Esophagus squamous epithelium (tissue), 5 donors: ENCODE data around the gene PRRT2. TPM values are rescaled to one million over a fixed set of nuclear protein-coding genes. Genes with fewer than 3 reads are reported as not detected.
A peak's percentile ranks its signal among the peaks of the same experiment; 100 is the strongest.

Experiments used
- DNase-seq: peaks from one replicate; lab custom pipeline; 2025; lab: John Stamatoyannopoulos, UW
- H3K27ac ChIP-seq, 4 donors: fragments of 200-600 bp; sonication (generic); one replicate each; pipeline ENCODE4 v1.5.1; 2016 to 2019; ENCODE audit warnings: mild to moderate bottlenecking in 1 of 4
- H3K27me3 ChIP-seq, 4 donors: fragments of 200-600 bp; sonication (generic); 1 replicate in 3 of 4; 2 replicates in 1 of 4; pipeline versions ENCODE4 v1.5.1 to v1.6.0; 2017 to 2021; ENCODE audit warnings: antibody characterized with exemption in 1 of 4
- H3K36me3 ChIP-seq, 3 donors: fragments of 200-600 bp; sonication (generic); one replicate each; pipeline ENCODE4 v1.5.1; 2016 to 2019
- H3K4me1 ChIP-seq, 3 donors: fragments of 200-600 bp; sonication (generic); one replicate each; pipeline ENCODE4 v1.5.1; 2017 to 2019
- H3K4me3 ChIP-seq, 4 donors: fragments of 200-600 bp; sonication (generic); 1 replicate in 3 of 4; 2 replicates in 1 of 4; pipeline ENCODE4 v1.5.1; 2016 to 2019; ENCODE audit warnings: mild to moderate bottlenecking in 2 of 4, moderate library complexity in 1 of 4
- H3K9me3 ChIP-seq, 3 donors: fragments of 200-600 bp; sonication (generic); one replicate each; pipeline ENCODE4 v1.5.1; 2016 to 2019
- CTCF ChIP-seq, 6 experiments: fragments of 450-650 bp in 4 of 6; fragments of 200-600 bp in 2 of 6; sonication (generic) in 2 of 6; IDR thresholded peaks; one replicate each; pipeline ENCODE4 v1.5.1; 2016 to 2019; ENCODE audit warnings: antibody characterized with exemption in 6 of 6, mild to moderate bottlenecking in 4 of 6, moderate library complexity in 4 of 6
- POLR2A ChIP-seq, 4 donors: fragments of 450-650 bp; IDR thresholded peaks; one replicate each; pipeline ENCODE4 v1.6.1; 2017; ENCODE audit warnings: antibody characterized with exemption in 4 of 4, mild to moderate bottlenecking in 4 of 4, moderate library complexity in 3 of 4
- WGBS, 2 donors: methylation state at CpG; one replicate each; pipeline ENCODE4 v1.1.5; 2018; 5-methylcytosine and 5-hydroxymethylcytosine counted together
- intact Hi-C: fragments of 100-400 bp; cut with DNase I; formaldehyde crosslinking; loops from one replicate; pipeline ENCODE4 v1.15.0; 2022
- total RNA-seq, 4 donors: library from RNA; depleted of rRNA; stranded (reverse); fragments of >200 nt; gene quantifications; one replicate each; pipeline ENCODE4 v1.1.0, GENCODE V29; 2016
- donor health status: DM: yes; HTN: yes; CAD: no.

The PRRT2 gene
- total RNA-seq, 4 donors from 2014 or later: 0.40 to 1.9 (median 0.53) TPM; not detected in 1

GRCh38 chr16:29821643-29822115, 9.7 kb downstream of the PRRT2 start:
- peaks cover 74 to 100% (median 80%) of the 10 kb centered on the region in 3 donors for H3K4me1 ChIP-seq
- DNase-seq: no peak
- WGBS, 2 donors: 26 to 31% methylated on average over 5 of the region's 7 CpGs

GRCh38 chr16:29824589-29825144, 12.7 kb downstream of the PRRT2 start:
- TF ChIP-seq POLR2A (IDR thresholded peaks at IDR 0.05): no peak
- no peak for TF ChIP-seq CTCF (IDR thresholded peaks at IDR 0.05)
- H3K27ac ChIP-seq: peak overlapping the region; percentile 54 to 89 (median 80)
- no peaks in the 10 kb centered on the region for H3K9me3 ChIP-seq
- WGBS, 2 donors: 17 to 40% methylated on average over 7 of the region's 7 CpGs
- intact Hi-C loops: no loop called here
- H3K27me3 ChIP-seq: no peaks in the 10 kb centered on the region
- H3K4me1 ChIP-seq: peaks cover 61 to 96% (median 63%) of the 10 kb centered on the region in 3 donors
- H3K4me3 ChIP-seq: peak overlapping the region in 1 of 4 donors; percentile 43
- no peak for DNase-seq
- H3K36me3 ChIP-seq: peaks cover 0 to 4% (median 2%) of the 10 kb centered on the region in 3 donors

More at GRCh38 chr16:29821643-29822115, 9.7 kb downstream of the PRRT2 start:
- Histone ChIP-seq H3K4me3 (peak overlapping the region; percentile 47 to 86 (median 66)), H3K27ac (peak overlapping the region; percentile 82 to 95 (median 92)), H3K27me3 (no peaks in the 10 kb centered on the region), H3K36me3 (peaks cover 0 to 22% (median 3%) of the 10 kb centered on the region in 3 donors), H3K9me3 (no peaks in the 10 kb centered on the region)
- TF ChIP-seq CTCF (IDR thresholded peaks at IDR 0.05) (no peak), POLR2A (IDR thresholded peaks at IDR 0.05) (no peak)
- intact Hi-C loops: no loop called here

DNA sequence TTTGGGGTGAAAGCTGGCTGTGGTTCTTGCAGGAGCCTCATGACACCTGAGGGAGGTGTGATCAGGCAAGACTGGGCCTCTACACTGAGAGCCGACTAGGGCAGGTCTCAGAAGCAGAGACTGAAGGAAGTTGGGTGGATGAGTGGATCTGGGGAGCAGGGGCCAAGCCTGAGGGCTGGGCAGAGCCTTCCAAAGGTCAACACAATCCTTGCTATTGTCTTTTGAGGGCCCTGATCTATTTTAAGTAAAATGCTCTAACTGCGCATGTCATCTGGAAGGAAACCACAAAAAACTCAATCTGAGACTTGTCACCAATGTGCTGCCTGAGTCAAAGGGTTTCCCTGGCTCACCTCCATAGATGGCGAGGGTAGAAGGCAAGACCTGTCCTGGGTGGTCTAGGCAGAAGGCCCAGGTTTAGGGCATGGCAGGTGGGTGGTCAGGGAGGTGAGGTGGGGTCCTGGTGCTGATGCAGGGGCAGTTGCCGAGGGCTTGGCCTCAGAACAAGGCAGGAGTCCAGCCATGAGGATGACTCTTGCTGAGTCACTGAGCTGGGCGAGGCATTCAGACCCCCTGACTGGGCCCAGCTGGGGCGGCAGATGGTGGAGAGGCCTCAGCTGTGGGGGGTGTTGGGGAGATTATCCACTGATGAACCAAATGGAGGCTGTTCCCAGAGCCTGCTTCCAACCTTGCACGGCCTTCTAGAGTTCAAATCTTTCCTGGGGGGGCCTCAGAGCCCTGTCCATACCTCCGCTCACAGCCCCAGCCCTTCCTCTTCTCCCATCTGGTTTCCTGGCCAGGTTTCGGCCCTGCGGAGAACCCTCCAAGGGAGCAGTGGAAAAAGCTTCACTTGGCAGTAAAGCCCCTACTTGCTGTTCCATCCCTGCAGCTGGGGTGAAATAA, 13.4 kb downstream of the PRRT2 start:
- 32 to 47% methylated on average over 7 to 10 of the region's 10 CpGs for WGBS, 2 donors
- no peaks in the 10 kb centered on the region for H3K9me3 ChIP-seq
- intact Hi-C loops: no loop called here
- TF ChIP-seq POLR2A (IDR thresholded peaks at IDR 0.05) (no peak), CTCF (IDR thresholded peaks at IDR 0.05) (no peak)
- DNase-seq: no peak
- peak overlapping the region in 1 of 4 donors; percentile 43 for H3K4me3 ChIP-seq
- peak overlapping the region; percentile 54 to 89 (median 80) for H3K27ac ChIP-seq
- no peaks in the 10 kb centered on the region for H3K27me3 ChIP-seq
- peaks cover 55 to 95% (median 57%) of the 10 kb centered on the region in 3 donors for H3K4me1 ChIP-seq
- peaks cover 0 to 10% (median 8%) of the 10 kb centered on the region in 3 donors for H3K36me3 ChIP-seq

DNA sequence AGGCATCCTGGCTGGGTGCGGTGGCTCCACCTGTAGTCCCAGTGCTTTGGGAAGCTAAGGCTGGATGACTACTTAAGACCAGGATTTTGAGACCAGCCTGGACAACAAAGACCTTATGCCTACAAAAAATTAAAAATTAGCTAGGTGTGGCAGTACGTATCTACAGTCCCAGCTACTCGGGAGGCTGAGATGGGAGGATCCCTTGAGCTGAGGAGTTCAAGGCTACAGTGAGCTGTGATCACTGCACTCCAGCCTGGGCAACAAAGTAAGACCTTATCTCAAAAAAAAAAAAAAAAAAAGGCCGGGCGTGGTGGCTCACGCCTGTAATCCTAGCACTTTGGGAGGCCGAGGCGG, 14.3 kb downstream of the PRRT2 start:
- H3K36me3 ChIP-seq: peaks cover 5 to 17% (median 17%) of the 10 kb centered on the region in 3 donors
- 89 to 100% methylated on average over 2 to 8 of the region's 8 CpGs for WGBS, 2 donors
- no peak overlapping the region for H3K4me3 ChIP-seq
- TF ChIP-seq CTCF (IDR thresholded peaks at IDR 0.05) (no peak), POLR2A (IDR thresholded peaks at IDR 0.05) (no peak)
- H3K27me3 ChIP-seq: no peaks in the 10 kb centered on the region
- intact Hi-C loops: no loop called here
- no peak for DNase-seq
- H3K27ac ChIP-seq: peak overlapping the region; percentile 54 to 89 (median 80)
- H3K4me1 ChIP-seq: peaks cover 48 to 94% (median 55%) of the 10 kb centered on the region in 3 donors
- H3K9me3 ChIP-seq: no peaks in the 10 kb centered on the region
